Measurements from ENCODE around the gene MRC1. TPM values are rescaled to one million over a fixed set of nuclear protein-coding genes. Genes with fewer than 3 reads are reported as not detected.

The MRC1 gene
- total RNA-seq, 1 donor from 2014 or later: 0.80 TPM

- no peak for TF ChIP-seq CTCF (conservative IDR thresholded peaks at IDR 0.05)
- peaks cover 3% of the 10 kb centered on the region for H3K27me3 Mint-ChIP-seq
- DNase-seq (ENCODE audit: extremely low spot score, unreplicated experiment): no peak
- no peaks in the 10 kb centered on the region for H3K9me3 Mint-ChIP-seq
- H3K4me3 Mint-ChIP-seq: no peak overlapping the region
- peaks cover 6% of the 10 kb centered on the region for H3K4me1 Mint-ChIP-seq (ENCODE audit: unreplicated experiment)
- H3K36me3 Mint-ChIP-seq: no peaks in the 10 kb centered on the region
- no peak overlapping the region for H3K27ac Mint-ChIP-seq
Measured at GRCh38 chr10:17831896-17832295, 22.7 kb downstream of the MRC1 start.

DNA sequence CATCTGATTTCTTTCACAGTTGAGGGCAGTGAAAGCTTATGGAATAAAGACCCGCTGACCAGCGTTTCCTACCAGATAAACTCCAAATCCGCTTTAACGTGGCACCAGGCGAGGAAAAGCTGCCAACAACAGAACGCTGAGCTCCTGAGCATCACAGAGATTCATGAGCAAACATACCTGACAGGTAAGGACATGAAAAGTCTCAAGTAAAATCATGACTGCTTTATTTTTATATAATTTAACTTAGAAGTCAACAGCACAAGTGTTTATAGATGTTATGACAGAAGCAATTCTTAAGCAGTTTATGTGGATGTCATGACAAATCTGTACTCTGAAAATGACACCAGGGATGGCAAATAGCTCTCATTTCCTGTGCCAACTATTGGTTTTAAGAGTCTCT is 24.5 kb downstream of the MRC1 start:
- Mint-ChIP-seq H3K27me3 (peaks cover 3% of the 10 kb centered on the region), H3K27ac (no peak overlapping the region), H3K9me3 (no peaks in the 10 kb centered on the region), H3K4me1 (ENCODE audit: unreplicated experiment) (peaks cover 9% of the 10 kb centered on the region), H3K4me3 (no peak overlapping the region), H3K36me3 (no peaks in the 10 kb centered on the region)
- TF ChIP-seq CTCF (conservative IDR thresholded peaks at IDR 0.05): no peak
- no peak for DNase-seq (ENCODE audit: extremely low spot score, unreplicated experiment)

- TF ChIP-seq CTCF (conservative IDR thresholded peaks at IDR 0.05): no peak
- Mint-ChIP-seq H3K27ac (no peak overlapping the region), H3K27me3 (no peaks in the 10 kb centered on the region), H3K4me1 (ENCODE audit: unreplicated experiment) (peaks cover 9% of the 10 kb centered on the region), H3K9me3 (no peaks in the 10 kb centered on the region), H3K36me3 (no peaks in the 10 kb centered on the region), H3K4me3 (no peak overlapping the region)
- DNase-seq (ENCODE audit: extremely low spot score, unreplicated experiment): no peak
Measured at GRCh38 chr10:17835688-17836087, 26.5 kb downstream of the MRC1 start.

GRCh38 chr10:17836942-17837341 is 27.8 kb downstream of the MRC1 start:
- Mint-ChIP-seq H3K4me3 (peak overlapping the region; percentile 57), H3K9me3 (no peaks in the 10 kb centered on the region), H3K4me1 (ENCODE audit: unreplicated experiment) (peaks cover 9% of the 10 kb centered on the region), H3K27ac (no peak overlapping the region), H3K27me3 (no peaks in the 10 kb centered on the region), H3K36me3 (no peaks in the 10 kb centered on the region)
- DNase-seq (ENCODE audit: extremely low spot score, unreplicated experiment): no peak
- TF ChIP-seq CTCF (conservative IDR thresholded peaks at IDR 0.05): no peak

DNA sequence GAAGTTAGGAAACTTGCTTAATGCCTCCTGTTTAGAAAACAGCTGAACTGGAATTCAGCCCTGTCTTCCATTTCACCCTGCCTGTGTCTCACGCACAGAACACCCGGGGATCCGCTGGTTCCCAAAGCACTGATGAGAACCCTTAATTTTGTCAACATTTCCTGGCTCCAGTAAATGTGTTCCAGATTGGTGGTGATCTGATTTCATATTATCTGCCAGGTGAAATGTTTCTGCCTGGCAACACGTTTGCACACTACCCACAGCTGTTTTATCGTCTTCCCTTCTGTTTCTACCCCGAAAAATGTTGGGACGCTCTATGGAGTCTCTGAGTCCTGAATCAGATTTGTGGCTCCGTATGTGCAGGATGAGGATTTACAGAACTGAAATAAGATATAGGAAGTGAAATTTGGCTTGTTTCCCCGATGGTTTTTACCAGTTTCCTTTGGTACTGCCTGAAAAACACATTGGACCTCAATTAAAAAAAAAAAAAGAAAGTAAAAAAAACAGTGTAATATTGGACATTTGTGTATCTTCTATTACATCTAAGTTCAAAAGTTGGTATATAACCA is 29.0 kb downstream of the MRC1 start:
- no peak overlapping the region for H3K4me3 Mint-ChIP-seq
- H3K9me3 Mint-ChIP-seq: no peaks in the 10 kb centered on the region
- no peak overlapping the region for H3K27ac Mint-ChIP-seq
- no peak for DNase-seq (ENCODE audit: extremely low spot score, unreplicated experiment)
- no peaks in the 10 kb centered on the region for H3K36me3 Mint-ChIP-seq
- peaks cover 9% of the 10 kb centered on the region for H3K4me1 Mint-ChIP-seq (ENCODE audit: unreplicated experiment)
- H3K27me3 Mint-ChIP-seq: no peaks in the 10 kb centered on the region
- TF ChIP-seq CTCF (conservative IDR thresholded peaks at IDR 0.05): no peak

- H3K27ac Mint-ChIP-seq: no peak overlapping the region
- no peak for DNase-seq (ENCODE audit: extremely low spot score, unreplicated experiment)
- no peaks in the 10 kb centered on the region for H3K36me3 Mint-ChIP-seq
- H3K9me3 Mint-ChIP-seq: no peaks in the 10 kb centered on the region
- H3K4me3 Mint-ChIP-seq: no peak overlapping the region
- H3K27me3 Mint-ChIP-seq: no peaks in the 10 kb centered on the region
- H3K4me1 Mint-ChIP-seq (ENCODE audit: unreplicated experiment): peaks cover 8% of the 10 kb centered on the region
- no peak for TF ChIP-seq CTCF (conservative IDR thresholded peaks at IDR 0.05)
Measured at GRCh38 chr10:17841050-17841449, 31.9 kb downstream of the MRC1 start.

Data from type B pancreatic cell (in vitro differentiated cells).